GM04504 (cell line): ENCODE measurements around the gene PEA15.

ENCODE experiments used
- DNase-seq: peaks from one replicate; pipeline ENCODE4 v3.0.0-alpha.2; 2012; ENCODE audit warnings: low read depth

Gene PEA15

GRCh38 chr1:160239582-160240299 is 34.6 kb downstream of the PEA15 start:
- no peak for DNase-seq

DNA sequence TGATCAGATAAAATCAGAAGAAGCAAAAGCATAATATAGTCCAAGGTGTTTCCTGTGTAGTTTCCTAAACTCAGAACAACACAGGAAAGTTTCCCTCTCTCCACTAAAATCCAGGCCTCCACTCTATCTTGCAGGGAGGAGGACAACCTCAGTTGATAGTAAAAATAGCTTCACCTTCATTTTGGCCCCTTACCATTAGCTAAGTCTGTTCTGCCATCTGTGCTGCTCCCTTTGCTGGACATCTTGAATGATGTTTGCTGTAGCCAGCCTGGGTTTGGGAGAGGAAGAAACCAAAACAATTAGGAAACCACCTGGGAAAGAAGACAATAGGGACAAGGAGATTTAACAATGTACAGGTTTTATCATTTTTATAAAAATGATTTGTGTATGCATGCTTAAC is 38.6 kb downstream of the PEA15 start:
- DNase-seq = no peak

DNA sequence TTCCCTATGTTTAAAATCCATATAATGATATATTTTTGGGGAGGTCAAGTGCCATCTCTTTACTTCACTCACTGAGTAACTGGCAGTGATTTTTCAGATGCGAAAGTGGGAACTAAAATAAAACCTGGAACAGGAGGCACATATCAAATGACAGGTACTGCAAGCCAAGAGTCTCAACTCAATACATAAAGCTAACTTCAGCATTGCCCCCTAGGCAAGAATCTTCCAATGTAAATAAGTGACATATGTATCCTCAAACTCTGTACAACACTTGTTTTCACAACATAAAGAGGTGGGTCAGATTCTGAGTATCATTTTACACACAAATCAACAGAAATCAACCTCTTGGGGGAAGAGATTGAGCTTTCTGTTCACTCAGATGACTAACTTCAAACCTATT is 39.0 kb downstream of the PEA15 start:
- DNase-seq = no peak

DNA sequence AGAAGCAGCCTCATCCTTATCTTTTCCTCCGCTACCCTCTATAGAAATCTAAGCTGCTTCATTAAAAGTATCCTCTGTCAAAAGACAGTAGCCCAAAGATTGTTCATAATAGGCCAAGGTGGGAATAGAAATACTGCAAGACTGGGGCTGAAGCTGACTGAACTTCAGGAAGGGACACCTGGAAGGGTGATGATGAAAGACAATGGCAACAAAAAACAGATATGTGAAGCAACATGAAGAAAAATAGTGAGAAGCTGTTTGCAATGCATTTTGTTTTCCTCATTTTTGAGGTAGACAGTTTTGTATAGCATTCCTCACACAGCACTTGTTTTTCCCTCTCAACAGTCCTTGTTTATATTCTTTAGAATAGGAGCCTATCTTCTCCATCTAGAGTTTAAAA is 40.2 kb downstream of the PEA15 start:
- DNase-seq = no peak

- no peak for DNase-seq
Observed at GRCh38 chr1:160247053-160247452, 41.9 kb downstream of the PEA15 start.

DNA sequence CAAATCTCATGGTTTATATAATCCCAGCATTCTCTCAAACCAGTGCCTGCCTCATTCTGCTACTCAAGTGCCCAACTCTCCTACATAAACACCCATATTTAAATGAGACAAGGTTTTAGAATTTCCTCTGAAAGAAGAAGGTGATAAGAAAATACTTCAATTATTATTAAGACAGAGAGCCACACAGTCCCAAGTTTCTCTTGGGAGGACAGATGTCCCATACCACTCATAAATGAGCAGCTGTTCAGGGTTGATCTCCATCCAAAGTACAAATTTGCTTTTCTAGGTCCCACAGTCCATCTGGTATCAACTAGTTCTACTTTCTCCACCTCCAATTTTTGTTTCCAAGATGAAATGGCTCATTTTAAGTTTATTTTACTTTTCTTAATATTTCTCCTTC is 45.8 kb downstream of the PEA15 start:
- DNase-seq = no peak

GRCh38 chr1:160251687-160252526 is 46.7 kb downstream of the PEA15 start:
- no peak for DNase-seq

- no peak for DNase-seq
Observed at GRCh38 chr1:160255781-160256300, 50.7 kb downstream of the PEA15 start.

DNA sequence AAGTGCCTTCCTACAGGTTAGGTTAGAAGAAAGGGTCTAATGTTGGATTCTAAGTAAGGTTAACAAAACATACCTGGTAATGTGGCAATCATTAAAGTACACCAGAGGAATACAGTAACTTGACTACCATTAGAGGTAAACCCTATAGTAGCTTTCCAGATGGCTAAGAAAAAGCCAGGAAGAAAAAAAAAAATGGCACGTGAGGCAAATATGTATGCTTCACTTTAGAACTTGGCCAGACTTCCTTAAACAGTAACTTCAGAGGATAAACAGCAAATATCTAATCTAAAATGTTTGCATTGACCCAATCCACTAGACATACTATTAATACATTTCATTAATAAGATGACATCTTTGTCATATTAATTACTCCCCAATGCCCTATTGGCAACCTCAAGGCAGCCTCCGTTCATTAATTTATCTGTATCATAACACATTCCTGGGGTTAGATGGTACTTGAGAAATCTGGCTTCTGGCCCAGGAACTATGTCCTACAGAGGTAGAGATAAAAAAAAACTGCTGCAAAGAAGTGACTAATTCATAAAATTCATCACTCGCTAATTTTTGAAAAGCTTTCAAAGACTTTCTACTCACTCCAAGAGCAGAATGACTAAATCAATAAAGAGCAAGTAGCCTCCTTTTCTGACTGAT is 51.3 kb downstream of the PEA15 start:
- DNase-seq = no peak

- DNase-seq = no peak
Observed at GRCh38 chr1:160257411-160258015, 52.3 kb downstream of the PEA15 start.

GRCh38 chr1:160258177-160258798 is 53.1 kb downstream of the PEA15 start:
- DNase-seq = no peak

- DNase-seq = no peak
Observed at GRCh38 chr1:160260406-160261382, 55.5 kb downstream of the PEA15 start.

GRCh38 chr1:160261556-160261892 is 56.3 kb downstream of the PEA15 start:
- no peak for DNase-seq

DNA sequence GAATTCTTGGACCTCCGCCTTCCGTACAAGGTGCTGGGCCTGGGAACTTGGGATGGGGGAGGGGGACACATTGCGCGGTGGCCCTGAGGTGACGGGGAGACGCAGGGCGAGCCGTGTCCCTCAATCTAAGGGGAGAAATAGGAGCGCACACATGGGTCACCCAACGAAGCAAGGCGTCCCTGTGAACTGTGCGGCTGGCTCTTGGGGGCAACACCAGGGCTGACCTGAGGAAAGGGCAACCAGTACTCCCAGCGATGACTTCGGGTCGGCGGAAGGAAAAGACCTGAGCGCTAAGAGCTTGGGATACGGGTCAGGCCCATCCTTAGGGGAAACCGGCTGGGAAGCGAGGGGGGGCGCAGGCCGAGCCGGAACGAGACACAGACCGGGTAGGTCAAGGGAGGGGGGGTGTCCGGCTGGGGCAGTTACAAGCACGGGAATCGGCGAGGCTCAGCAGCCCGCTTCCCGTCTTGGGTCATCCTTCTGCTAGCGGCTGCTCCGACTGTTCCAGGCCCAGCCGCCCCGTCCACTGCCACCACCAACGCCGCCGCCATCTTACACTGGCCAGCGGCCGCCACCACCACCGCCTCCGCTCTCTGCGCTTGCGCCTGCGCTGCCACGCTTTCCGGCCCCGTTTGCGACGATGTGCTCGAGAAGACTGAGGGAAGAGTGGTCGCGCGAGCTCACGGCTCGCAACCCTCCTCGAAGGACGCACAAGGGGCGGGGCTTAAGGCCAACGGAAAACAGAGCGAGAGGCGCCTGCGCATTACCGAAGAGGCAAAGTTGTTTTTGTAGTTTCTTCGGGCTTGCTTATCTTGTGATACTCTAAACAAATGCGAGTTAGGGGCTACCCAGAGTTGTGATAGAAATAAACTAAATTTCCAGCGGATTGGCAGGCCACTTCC is 57.0 kb downstream of the PEA15 start, which contains the start of gene DCAF8:
Gene DCAF8, minus strand, starts transcription at position 657 of the 902 bp plus-strand sequence. CDS start 18,541 bp downstream, outside the sequence.
- DNase-seq = peak; percentile 95

DNA sequence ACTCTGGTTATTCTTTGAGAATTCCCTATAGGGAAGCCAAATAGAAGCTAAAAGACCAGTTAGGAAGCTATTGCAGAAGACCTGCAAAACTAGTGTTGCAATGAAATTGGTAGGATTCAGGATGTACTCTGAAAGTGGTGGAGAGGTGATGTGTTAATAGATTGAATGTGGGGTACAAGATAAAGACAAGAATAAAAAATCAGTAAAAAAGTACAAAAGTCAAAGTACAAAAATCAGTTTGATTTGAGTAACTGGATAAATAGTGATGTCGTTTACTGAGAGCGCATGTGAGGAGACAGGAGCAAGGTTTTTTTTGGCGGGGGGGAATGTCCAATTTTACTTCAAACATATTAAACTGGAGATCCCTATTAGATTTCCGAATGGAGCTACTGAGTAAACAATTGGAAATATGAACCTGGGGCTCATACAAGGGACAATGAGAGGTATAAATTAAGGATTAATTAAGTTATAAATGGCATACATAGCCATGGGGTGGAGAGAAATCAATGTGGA is 59.7 kb downstream of the PEA15 start:
- no peak for DNase-seq
